GM19438 (cell line): Measurements from ENCODE around the gene PINLYP.
"Not testable (repeated sequence)": the region's sequence is repeated elsewhere in the genome, so short reads cannot be mapped to it uniquely, and the experiment has no call there.

Source experiments
- ATAC-seq: cut with Tn5 transposase; IDR thresholded peaks from one replicate; pipeline ENCODE4 v1.9.1; 2021; ENCODE audit warnings: low read depth; ENCODE audit not compliant: unreplicated experiment

PINLYP gene

GRCh38 chr19:43575955-43576878 is 616 bp downstream of the PINLYP start:
- no peak for ATAC-seq

GRCh38 chr19:43578787-43579186 is 3.2 kb downstream of the PINLYP start:
- ATAC-seq: no peak

- no peak for ATAC-seq
These were observed 5.9 kb downstream of the PINLYP start for GRCh38 chr19:43581467-43581866.

GRCh38 chr19:43582495-43582894 is 6.9 kb downstream of the PINLYP start:
- no peak for ATAC-seq

- ATAC-seq: no peak
These were observed 8.9 kb downstream of the PINLYP start for GRCh38 chr19:43584484-43584883.

GRCh38 chr19:43586346-43586745 is 10.7 kb downstream of the PINLYP start:
- ATAC-seq: no peak

GRCh38 chr19:43587029-43587428 is 11.4 kb downstream of the PINLYP start:
- ATAC-seq: not testable (repeated sequence)

- ATAC-seq: no peak
These were observed 13.7 kb downstream of the PINLYP start for GRCh38 chr19:43589277-43589676.

- no peak for ATAC-seq
These were observed 14.1 kb downstream of the PINLYP start for GRCh38 chr19:43589678-43590077.

GRCh38 chr19:43591904-43592772 is 16.5 kb downstream of the PINLYP start:
- ATAC-seq: no peak

- ATAC-seq: no peak
These were observed 17.3 kb downstream of the PINLYP start for GRCh38 chr19:43592800-43593350.

- no peak for ATAC-seq
These were observed 18.6 kb downstream of the PINLYP start for GRCh38 chr19:43594081-43594697.

- no peak for ATAC-seq
These were observed 19.4 kb downstream of the PINLYP start for GRCh38 chr19:43594710-43595604.

GRCh38 chr19:43595605-43595998 is 20.0 kb downstream of the PINLYP start:
- ATAC-seq: no peak

- peak; percentile 79 for ATAC-seq
These were observed 20.6 kb downstream of the PINLYP start, which contains the start of the genes IRGQ and ZNF576 for GRCh38 chr19:43595999-43596841. Gene IRGQ, minus strand, starts transcription at chr19:43596134. Its CDS starts 796 bp downstream, at chr19:43595338. Gene ZNF576, plus strand, starts transcription at chr19:43596595. Its CDS starts 514 bp downstream, at chr19:43597109.

- ATAC-seq: no peak
These were observed 21.4 kb downstream of the PINLYP start for GRCh38 chr19:43596842-43597461.

GRCh38 chr19:43597876-43598275 is 22.3 kb downstream of the PINLYP start:
- no peak for ATAC-seq
